Spleen (tissue), 11 donors: ENCODE data around the gene OR51B4. TPM values are rescaled to one million over a fixed set of nuclear protein-coding genes. Genes with fewer than 3 reads are reported as not detected.

Experiments used
- DNase-seq: peaks from one replicate; pipeline ENCODE4 v3.0.0-alpha.2; 2020
- H3K27ac ChIP-seq, 8 donors: fragments of 200-600 bp; sonication (generic) in 7 of 8; 1 replicate in 4 of 8; 2 replicates in 4 of 8; pipeline versions ENCODE4 v1.5.0 to v1.8.0; 2016 to 2021; ENCODE audit warnings: inconsistent platforms in 4 of 8, mild to moderate bottlenecking in 4 of 8, moderate library complexity in 1 of 8
- H3K27me3 ChIP-seq, 7 donors: fragments of 200-600 bp; sonication (generic) in 6 of 7; replicated peaks in 1 of 7; 1 replicate in 4 of 7; 2 replicates in 3 of 7; pipeline versions ENCODE4 v1.5.0 to v1.8.0; 2016 to 2021; ENCODE audit warnings: inconsistent platforms in 3 of 7, mild to moderate bottlenecking in 1 of 7
- H3K36me3 ChIP-seq, 6 donors: fragments of 200-600 bp; sonication (generic) in 5 of 6; 1 replicate in 4 of 6; 2 replicates in 2 of 6; pipeline versions ENCODE4 v1.5.0 to v1.8.0; 2016 to 2021; ENCODE audit warnings: inconsistent platforms in 2 of 6
- H3K4me1 ChIP-seq, 6 donors: fragments of 200-600 bp; sonication (generic) in 5 of 6; 1 replicate in 3 of 6; 2 replicates in 3 of 6; pipeline versions ENCODE4 v1.5.0 to v1.8.0; 2016 to 2021; ENCODE audit warnings: inconsistent platforms in 3 of 6
- H3K4me3 ChIP-seq, 8 donors: fragments of 200-600 bp; sonication (generic) in 7 of 8; 1 replicate in 4 of 8; 2 replicates in 4 of 8; pipeline versions ENCODE4 v1.5.0 to v1.8.0; 2016 to 2021; ENCODE audit warnings: inconsistent platforms in 4 of 8, mild to moderate bottlenecking in 4 of 8, moderate library complexity in 2 of 8
- H3K9me3 ChIP-seq, 8 donors: fragments of 200-600 bp; sonication (generic) in 7 of 8; 1 replicate in 4 of 8; 2 replicates in 4 of 8; pipeline versions ENCODE4 v1.5.0 to v1.8.0; 2016 to 2021; ENCODE audit warnings: inconsistent platforms in 4 of 8
- CTCF ChIP-seq, 11 experiments: fragments of 200-600 bp in 7 of 11; fragments of 450-650 bp in 4 of 11; sonication (generic) in 4 of 11; IDR thresholded peaks in 8 of 11; conservative IDR thresholded peaks in 3 of 11; 1 replicate in 7 of 11; 2 replicates in 4 of 11; pipeline versions ENCODE4 v1.4.0 to v1.8.0; 2016 to 2021; ENCODE audit warnings: antibody characterized with exemption in 11 of 11, inconsistent platforms in 4 of 11, mild to moderate bottlenecking in 1 of 11
- POLR2A ChIP-seq, 3 donors: fragments of 450-650 bp; IDR thresholded peaks; one replicate each; pipeline ENCODE4 v1.5.1; 2017; ENCODE audit warnings: antibody characterized with exemption in 3 of 3, mild to moderate bottlenecking in 1 of 3
- POLR2AphosphoS5 ChIP-seq, 3 donors: sonication (generic); formaldehyde crosslinking; IDR thresholded peaks; one replicate each; pipeline ENCODE4 v1.5.1; 2017; ENCODE audit warnings: antibody characterized with exemption in 3 of 3
- whole genome bisulfite sequencing, 5 donors: extraction: QIAGEN DNeasy Blood & Tissue Kit in 3 of 5; methylation state at CpG; one replicate each; pipeline versions ENCODE4 v1.1.5 to v1.1.7; 2013 to 2018; 5-methylcytosine and 5-hydroxymethylcytosine counted together
- intact Hi-C: fragments of 100-400 bp; cut with DNase I; formaldehyde crosslinking; loops from one replicate; pipeline ENCODE4 v1.15.0; 2023; ENCODE audit warnings: low total_unique reads
- polyA plus RNA-seq, 3 donors: library from polyadenylated mRNA; stranded (reverse); fragments of 200-250 nt; gene quantifications; one replicate each; pipeline ENCODE4 v1.2.1, GENCODE V29; 2013
- total RNA-seq, 7 donors: library from RNA; depleted of rRNA in 3 of 7; stranded (reverse); fragments of >200 nt in 3 of 7; fragmentation: NEBNext Ultra II Directional in 4 of 7; extraction: Animal tissue kit (Norgen Biotek cat#: 25700) in 4 of 7; gene quantifications; one replicate each; pipeline versions ENCODE4 v1.1.0 to v1.2.1, GENCODE V29; 2016 to 2021
- donor health status: healthy with polysubstance abuse.
- donor health status: DM: no; HTN: no; CAD: no; lungs with moderate emphysema.
- donor health status: DM: no; HTN: no; CAD: no.
- donor health status: Bipolar disorder and iron deficiency.
- donor health status: healthy.
- donor health status: DM: no; HTN: no; CAD: no.
- donor health status: DM: yes; HTN: yes; CAD: no.

OR51B4 gene
- total and polyA plus RNA-seq, 10 donors, result not detected

GRCh38 chr11:5252919-5253265 lies 48.9 kb downstream of the OR51B4 start:
- intact Hi-C loops, result no loop called here
- H3K9me3 ChIP-seq, result no peaks in the 10 kb centered on the region
- 53 to 78% (median 73%) methylated on average over 1 of the region's 1 CpG for WGBS, 5 donors
- no peaks in the 10 kb centered on the region for H3K36me3 ChIP-seq
- H3K4me1 ChIP-seq, result no peaks in the 10 kb centered on the region
- no peak overlapping the region for H3K4me3 ChIP-seq
- no peaks in the 10 kb centered on the region for H3K27me3 ChIP-seq
- DNase-seq, result no peak
- no peak overlapping the region for H3K27ac ChIP-seq
- TF ChIP-seq POLR2A (IDR thresholded peaks at IDR 0.05) (no peak), POLR2AphosphoS5 (IDR thresholded peaks at IDR 0.05) (no peak), CTCF (IDR thresholded peaks at IDR 0.05 in 8 of 11, conservative IDR thresholded peaks at IDR 0.05 in 3 of 11) (no peak)

GRCh38 chr11:5252192-5252918 lies 49.4 kb downstream of the OR51B4 start:
- TF ChIP-seq CTCF (IDR thresholded peaks at IDR 0.05 in 8 of 11, conservative IDR thresholded peaks at IDR 0.05 in 3 of 11) (no peak), POLR2AphosphoS5 (IDR thresholded peaks at IDR 0.05) (no peak), POLR2A (IDR thresholded peaks at IDR 0.05) (no peak)
- H3K9me3 ChIP-seq, result no peaks in the 10 kb centered on the region
- no peak overlapping the region for H3K27ac ChIP-seq
- H3K36me3 ChIP-seq, result no peaks in the 10 kb centered on the region
- WGBS, 5 donors, result 65 to 75% (median 72%) methylated on average over 9 of the region's 9 CpGs
- H3K4me1 ChIP-seq, result no peaks in the 10 kb centered on the region
- H3K4me3 ChIP-seq, result no peak overlapping the region
- H3K27me3 ChIP-seq, result no peaks in the 10 kb centered on the region
- intact Hi-C loops, result no loop called here
- DNase-seq, result no peak

GRCh38 chr11:5251746-5252145 lies 50.0 kb downstream of the OR51B4 start:
- TF ChIP-seq CTCF (IDR thresholded peaks at IDR 0.05 in 8 of 11, conservative IDR thresholded peaks at IDR 0.05 in 3 of 11) (no peak), POLR2A (IDR thresholded peaks at IDR 0.05) (no peak), POLR2AphosphoS5 (IDR thresholded peaks at IDR 0.05) (no peak)
- H3K4me1 ChIP-seq, result no peaks in the 10 kb centered on the region
- WGBS, 5 donors, result 22 to 78% (median 66%) methylated on average over 2 of the region's 2 CpGs
- H3K36me3 ChIP-seq, result no peaks in the 10 kb centered on the region
- no peak overlapping the region for H3K4me3 ChIP-seq
- DNase-seq, result no peak
- H3K27me3 ChIP-seq, result no peaks in the 10 kb centered on the region
- no peaks in the 10 kb centered on the region for H3K9me3 ChIP-seq
- intact Hi-C loops, result no loop called here
- H3K27ac ChIP-seq, result no peak overlapping the region

Other genes starting within 250 kb of the OR51B4 start
- not detected for gene OR52E2, start 242.3 kb downstream of the OR51B4 start, total RNA-seq
- not detected for gene OR52E2, start 242.3 kb downstream of the OR51B4 start, polyA plus RNA-seq
- not detected for gene OR52E1, start 232.4 kb downstream of the OR51B4 start, total RNA-seq
- not detected for gene OR52E1, start 232.4 kb downstream of the OR51B4 start, polyA plus RNA-seq
- not detected for gene OR52A5, start 163.6 kb downstream of the OR51B4 start, total RNA-seq
- gene OR52A5, start 163.6 kb downstream of the OR51B4 start, polyA plus RNA-seq, result not detected
- not detected for gene OR52A1, start 147.2 kb downstream of the OR51B4 start, total RNA-seq
- not detected for gene OR52A1, start 147.2 kb downstream of the OR51B4 start, polyA plus RNA-seq
- not detected for gene OR51V1, start 101.3 kb downstream of the OR51B4 start, total RNA-seq
- not detected for gene OR51V1, start 101.3 kb downstream of the OR51B4 start, polyA plus RNA-seq
- over 10,000 TPM in 2 of 7 donors, 1,000 to 10,000 TPM in 3, 100 to 1,000 TPM in 2; 465 to 40,257 (median 5,354) TPM for gene HBB, start 74.9 kb downstream of the OR51B4 start, total RNA-seq
- gene HBB, start 74.9 kb downstream of the OR51B4 start, polyA plus RNA-seq, result 1,000 to 10,000 TPM in 1 of 3 donors, 100 to 1,000 TPM in 2; 107 to 1,699 (median 207) TPM
- gene HBD, start 67.5 kb downstream of the OR51B4 start, total RNA-seq, result 100 to 1,000 TPM in 1 of 7 donors, 10 to 100 TPM in 3, 1 to 10 TPM in 3; 1.5 to 327 (median 20.6) TPM
- gene HBD, start 67.5 kb downstream of the OR51B4 start, polyA plus RNA-seq, result 10 to 100 TPM in 1 of 3 donors, 1 to 10 TPM in 2; 1.0 to 12.5 (median 1.5) TPM
- gene HBG1, start 52.1 kb downstream of the OR51B4 start, total RNA-seq, result 10 to 100 TPM in 1 of 7 donors, 1 to 10 TPM in 1, not detected in 5; 1.2 to 15.0 TPM
- gene HBG1, start 52.1 kb downstream of the OR51B4 start, polyA plus RNA-seq, result under 1 TPM in 1 of 3 donors, not detected in 2; 0.21 TPM
- gene HBG2, start 47.2 kb downstream of the OR51B4 start, total RNA-seq, result 10 to 100 TPM in 2 of 7 donors, 1 to 10 TPM in 3, not detected in 2; 1.3 to 19.6 (median 9.1) TPM
- gene HBG2, start 47.2 kb downstream of the OR51B4 start, polyA plus RNA-seq, result 1 to 10 TPM in 1 of 3 donors, under 1 TPM in 1, not detected in 1; 0.29 to 4.2 TPM
- gene HBE1, start 32.0 kb downstream of the OR51B4 start, total RNA-seq, result 1 to 10 TPM in 1 of 7 donors, under 1 TPM in 1, not detected in 5; 0.64 to 1.8 TPM
- gene HBE1, start 32.0 kb downstream of the OR51B4 start, polyA plus RNA-seq, result under 1 TPM; 0.21 to 0.37 (median 0.32) TPM
- gene OR51B2, start 22.4 kb upstream of the OR51B4 start, total RNA-seq, result not detected
- gene OR51B2, start 22.4 kb upstream of the OR51B4 start, polyA plus RNA-seq, result not detected
- 1 to 10 TPM in 3 of 7 donors, under 1 TPM in 4; 0.44 to 3.0 (median 0.89) TPM for gene OR51B5, start 41.6 kb upstream of the OR51B4 start, total RNA-seq
- not detected for gene OR51B5, start 41.6 kb upstream of the OR51B4 start, polyA plus RNA-seq
- not detected for gene OR51B6, start 49.6 kb upstream of the OR51B4 start, total RNA-seq
- gene OR51B6, start 49.6 kb upstream of the OR51B4 start, polyA plus RNA-seq, result not detected
- gene OR51M1, start 81.9 kb upstream of the OR51B4 start, total RNA-seq, result not detected
- gene OR51M1, start 81.9 kb upstream of the OR51B4 start, polyA plus RNA-seq, result not detected
- not detected for gene OR51Q1, start 120.2 kb upstream of the OR51B4 start, total RNA-seq
- not detected for gene OR51Q1, start 120.2 kb upstream of the OR51B4 start, polyA plus RNA-seq
- gene OR51I1, start 139.6 kb upstream of the OR51B4 start, total RNA-seq, result under 1 TPM in 2 of 7 donors, not detected in 5; 0.40 to 0.73 TPM
- not detected for gene OR51I1, start 139.6 kb upstream of the OR51B4 start, polyA plus RNA-seq
- not detected for gene OR51I2, start 147.4 kb upstream of the OR51B4 start, total RNA-seq
- gene OR51I2, start 147.4 kb upstream of the OR51B4 start, polyA plus RNA-seq, result not detected
- not detected for gene OR52D1, start 186.7 kb upstream of the OR51B4 start, total RNA-seq
- gene OR52D1, start 186.7 kb upstream of the OR51B4 start, polyA plus RNA-seq, result not detected
- 1 to 10 TPM in 3 of 7 donors, under 1 TPM in 4; 0.29 to 3.7 (median 0.52) TPM for gene UBQLN3, start 208.0 kb upstream of the OR51B4 start, total RNA-seq
- gene UBQLN3, start 208.0 kb upstream of the OR51B4 start, polyA plus RNA-seq, result not detected
- gene UBQLNL, start 214.8 kb upstream of the OR51B4 start, total RNA-seq, result 1 to 10 TPM in 4 of 7 donors, under 1 TPM in 3; 0.87 to 2.3 (median 1.1) TPM
- under 1 TPM; 0.33 to 0.93 (median 0.74) TPM for gene UBQLNL, start 214.8 kb upstream of the OR51B4 start, polyA plus RNA-seq
- 1 to 10 TPM in 3 of 7 donors, under 1 TPM in 4; 0.27 to 3.3 (median 0.80) TPM for gene OR52H1, start 246.6 kb upstream of the OR51B4 start, total RNA-seq
- not detected for gene OR52H1, start 246.6 kb upstream of the OR51B4 start, polyA plus RNA-seq